ENCODE results near the gene CD300C. TPM values are rescaled to one million over a fixed set of nuclear protein-coding genes. Genes with fewer than 3 reads are reported as not detected.

The CD300C gene
- total RNA-seq, 1 experiment from 2014 or later: not detected

DNA sequence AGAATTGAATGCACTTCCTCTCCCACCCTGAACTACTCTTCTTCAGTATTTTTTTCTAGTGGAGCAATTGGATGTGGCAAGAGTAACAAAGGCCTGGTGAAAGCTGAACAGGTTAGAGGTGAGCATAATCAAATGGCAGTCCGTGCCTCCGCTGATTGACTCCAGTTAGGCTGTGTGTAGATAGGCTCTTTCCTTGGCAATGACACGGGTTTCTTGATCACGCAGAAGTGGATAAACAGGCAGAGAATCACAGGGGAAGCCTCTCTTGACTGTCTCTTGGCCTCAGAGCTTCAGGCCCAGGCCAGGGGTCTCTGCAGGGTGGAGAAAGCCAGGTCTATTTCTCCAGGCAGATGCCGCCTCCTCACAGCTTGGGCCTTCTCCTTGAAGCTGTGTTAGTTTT, 18.8 kb downstream of the CD300C start:
- no peak for DNase-seq (ENCODE audit: low spot score)
- Histone ChIP-seq H3K27ac (ENCODE audit: low read depth, low read length, poor library complexity, severe bottlenecking) (no peak overlapping the region), H3K36me3 (ENCODE audit: insufficient read depth, low read length, poor library complexity, severe bottlenecking) (no peaks in the 10 kb centered on the region), H3K4me3 (ENCODE audit: low read depth, low read length, poor library complexity, severe bottlenecking) (no peak overlapping the region), H3K4me1 (ENCODE audit: insufficient read depth, low read length, poor library complexity, severe bottlenecking) (no peaks in the 10 kb centered on the region), H3K9me3 (ENCODE audit: low read depth, low read length, poor library complexity, severe bottlenecking) (no peaks in the 10 kb centered on the region), H3K27me3 (replicated peaks; ENCODE audit: insufficient read depth, low read depth, low read length, poor library complexity) (peaks cover 39% of the 10 kb centered on the region)
- intact Hi-C loops (cut with micrococcal nuclease; ENCODE audit: unreplicated experiment): no loop called here
- ChIA-PET CTCF (no interaction called here), POLR2A (ENCODE audit: low non-redundant PET) (no interaction called here)
- BruUV-seq (replicated peaks): no TSS peak
- TF ChIP-seq EZH2 (IDR thresholded peaks at IDR 0.05; ENCODE audit: borderline replicate concordance, low read depth, low read length, poor library complexity, severe bottlenecking): no peak
- TF ChIP-seq, protein P1, sequence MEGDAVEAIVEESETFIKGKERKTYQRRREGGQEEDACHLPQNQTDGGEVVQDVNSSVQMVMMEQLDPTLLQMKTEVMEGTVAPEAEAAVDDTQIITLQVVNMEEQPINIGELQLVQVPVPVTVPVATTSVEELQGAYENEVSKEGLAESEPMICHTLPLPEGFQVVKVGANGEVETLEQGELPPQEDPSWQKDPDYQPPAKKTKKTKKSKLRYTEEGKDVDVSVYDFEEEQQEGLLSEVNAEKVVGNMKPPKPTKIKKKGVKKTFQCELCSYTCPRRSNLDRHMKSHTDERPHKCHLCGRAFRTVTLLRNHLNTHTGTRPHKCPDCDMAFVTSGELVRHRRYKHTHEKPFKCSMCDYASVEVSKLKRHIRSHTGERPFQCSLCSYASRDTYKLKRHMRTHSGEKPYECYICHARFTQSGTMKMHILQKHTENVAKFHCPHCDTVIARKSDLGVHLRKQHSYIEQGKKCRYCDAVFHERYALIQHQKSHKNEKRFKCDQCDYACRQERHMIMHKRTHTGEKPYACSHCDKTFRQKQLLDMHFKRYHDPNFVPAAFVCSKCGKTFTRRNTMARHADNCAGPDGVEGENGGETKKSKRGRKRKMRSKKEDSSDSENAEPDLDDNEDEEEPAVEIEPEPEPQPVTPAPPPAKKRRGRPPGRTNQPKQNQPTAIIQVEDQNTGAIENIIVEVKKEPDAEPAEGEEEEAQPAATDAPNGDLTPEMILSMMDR (conservative IDR thresholded peaks at IDR 0.05; ENCODE audit: low read depth, low read length): no peak

DNA sequence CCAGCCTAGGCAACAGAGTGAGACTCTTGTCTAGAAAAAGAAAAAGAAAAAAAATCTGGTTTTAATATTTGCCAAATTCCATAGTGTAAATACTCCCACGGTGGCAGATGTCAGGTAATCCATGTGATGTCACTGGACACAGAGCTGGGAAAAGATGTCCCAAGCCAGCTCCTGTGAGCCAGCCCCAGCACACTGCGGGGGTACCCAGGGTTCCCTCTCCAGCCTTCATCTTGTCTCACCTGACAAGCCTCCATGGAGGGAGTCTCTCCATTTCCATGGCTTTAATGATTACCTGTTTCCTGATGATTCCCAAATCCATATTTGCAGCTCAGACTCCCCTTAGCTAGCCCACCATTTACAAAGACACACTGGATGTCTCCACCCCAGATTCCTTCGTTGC, 19.2 kb downstream of the CD300C start:
- CTCF ChIA-PET: no interaction called here
- POLR2A ChIA-PET (ENCODE audit: low non-redundant PET): no interaction called here
- Histone ChIP-seq H3K9me3 (ENCODE audit: low read depth, low read length, poor library complexity, severe bottlenecking) (no peaks in the 10 kb centered on the region), H3K36me3 (ENCODE audit: insufficient read depth, low read length, poor library complexity, severe bottlenecking) (no peaks in the 10 kb centered on the region), H3K4me1 (ENCODE audit: insufficient read depth, low read length, poor library complexity, severe bottlenecking) (no peaks in the 10 kb centered on the region), H3K27me3 (replicated peaks; ENCODE audit: insufficient read depth, low read depth, low read length, poor library complexity) (peaks cover 43% of the 10 kb centered on the region), H3K4me3 (ENCODE audit: low read depth, low read length, poor library complexity, severe bottlenecking) (no peak overlapping the region), H3K27ac (ENCODE audit: low read depth, low read length, poor library complexity, severe bottlenecking) (no peak overlapping the region)
- intact Hi-C loops (cut with micrococcal nuclease; ENCODE audit: unreplicated experiment): no loop called here
- no peak for TF ChIP-seq EZH2 (IDR thresholded peaks at IDR 0.05; ENCODE audit: borderline replicate concordance, low read depth, low read length, poor library complexity, severe bottlenecking)
- TF ChIP-seq, protein P1 (conservative IDR thresholded peaks at IDR 0.05; ENCODE audit: low read depth, low read length): no peak
- no TSS peak for BruUV-seq (replicated peaks)
- no peak for DNase-seq (ENCODE audit: low spot score)

DNA sequence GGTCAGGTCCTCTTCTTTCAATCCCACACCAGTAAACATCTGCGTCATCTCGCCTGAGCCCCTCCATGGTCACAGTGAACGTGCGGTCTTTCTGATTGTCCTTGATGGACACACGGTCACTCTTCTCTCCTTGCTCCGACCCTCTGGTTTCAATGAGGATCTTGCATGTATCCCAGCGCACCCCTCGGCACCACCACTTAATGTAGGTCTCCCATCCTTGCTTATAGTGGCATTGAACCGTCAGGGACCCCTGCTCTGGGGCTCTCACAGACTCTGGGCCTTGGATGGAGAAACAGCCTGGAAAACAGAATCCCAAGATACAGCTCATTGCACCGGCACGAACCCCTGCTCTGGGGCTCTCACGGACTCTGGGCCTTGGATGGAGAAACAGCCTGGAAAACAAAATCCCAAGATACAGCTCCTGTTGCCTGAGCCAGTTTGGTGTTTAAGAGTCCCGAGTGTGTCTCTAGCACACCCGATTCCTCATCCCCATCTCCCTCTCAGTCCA, 20.1 kb downstream of the CD300C start:
- no peaks in the 10 kb centered on the region for H3K36me3 ChIP-seq (ENCODE audit: insufficient read depth, low read length, poor library complexity, severe bottlenecking)
- H3K4me1 ChIP-seq (ENCODE audit: insufficient read depth, low read length, poor library complexity, severe bottlenecking): no peaks in the 10 kb centered on the region
- POLR2A ChIA-PET (ENCODE audit: low non-redundant PET): no interaction called here
- BruUV-seq (replicated peaks): no TSS peak
- CTCF ChIA-PET: no interaction called here
- H3K4me3 ChIP-seq (ENCODE audit: low read depth, low read length, poor library complexity, severe bottlenecking): no peak overlapping the region
- no peak for TF ChIP-seq EZH2 (IDR thresholded peaks at IDR 0.05; ENCODE audit: borderline replicate concordance, low read depth, low read length, poor library complexity, severe bottlenecking)
- TF ChIP-seq, protein P1 (conservative IDR thresholded peaks at IDR 0.05; ENCODE audit: low read depth, low read length): no peak
- DNase-seq (ENCODE audit: low spot score): no peak
- intact Hi-C loops (cut with micrococcal nuclease; ENCODE audit: unreplicated experiment): no loop called here
- peaks cover 52% of the 10 kb centered on the region for H3K27me3 ChIP-seq (replicated peaks; ENCODE audit: insufficient read depth, low read depth, low read length, poor library complexity)
- H3K9me3 ChIP-seq (ENCODE audit: low read depth, low read length, poor library complexity, severe bottlenecking): no peaks in the 10 kb centered on the region
- H3K27ac ChIP-seq (ENCODE audit: low read depth, low read length, poor library complexity, severe bottlenecking): no peak overlapping the region
